ENCODE results near the gene HYAL4. TPM values are rescaled to one million over a fixed set of nuclear protein-coding genes. Genes with fewer than 3 reads are reported as not detected.

The HYAL4 gene
- total and polyA plus RNA-seq, 8 donors, result 0.78 TPM; not detected in 7

- TF ChIP-seq CTCF (IDR thresholded peaks at IDR 0.05), result no peak
- TF ChIP-seq POLR2A (IDR thresholded peaks at IDR 0.05), result no peak
- no peak for TF ChIP-seq POLR2AphosphoS5 (IDR thresholded peaks at IDR 0.05)
- TF ChIP-seq EP300 (IDR thresholded peaks at IDR 0.05), result no peak
- H3K27ac ChIP-seq, result no peak within 1 kb of the TSS
- intact Hi-C loops (cut with DNase I; ENCODE audit: low total_unique reads), result no loop called here
- no peaks in the 10 kb centered on the region for H3K9me3 ChIP-seq
- no peak for DNase-seq
- no peaks in the 10 kb centered on the region for H3K36me3 ChIP-seq
- H3K4me1 ChIP-seq, result peaks cover 0 to 15% (median 2%) of the 10 kb centered on the region in 4 donors
- H3K4me3 ChIP-seq, result no peak within 1 kb of the TSS
- no peaks in the 10 kb centered on the region for H3K27me3 ChIP-seq
These were observed 80.0 kb downstream of the HYAL4 start, which contains the start of gene SPAM1 for GRCh38 chr7:123924941-123925340. Gene SPAM1 (plus strand): TSS chr7:123925241. CDS start chr7:123953571, 28,330 bp downstream.

Other genes starting within 250 kb of the HYAL4 start
- not detected for gene ASB15, start 243.3 kb upstream of the HYAL4 start, total RNA-seq
- gene ASB15, start 243.3 kb upstream of the HYAL4 start, polyA plus RNA-seq, result not detected
- gene LMOD2, start 189.3 kb upstream of the HYAL4 start, total RNA-seq, result not detected
- gene LMOD2, start 189.3 kb upstream of the HYAL4 start, polyA plus RNA-seq, result under 1 TPM; 0.05 to 0.46 (median 0.12) TPM
- gene WASL, start 96.2 kb upstream of the HYAL4 start, total RNA-seq, result 10 to 100 TPM in 4 of 5 donors, 1 to 10 TPM in 1; 9.0 to 56.7 (median 23.7) TPM
- gene WASL, start 96.2 kb upstream of the HYAL4 start, polyA plus RNA-seq, result 10 to 100 TPM; 12.2 to 33.5 (median 19.7) TPM
- gene SPAM1, start 80.1 kb downstream of the HYAL4 start, total RNA-seq, result not detected
- gene SPAM1, start 80.1 kb downstream of the HYAL4 start, polyA plus RNA-seq, result not detected
- gene TMEM229A, start 187.9 kb downstream of the HYAL4 start, total RNA-seq, result 10 to 100 TPM in 1 of 5 donors, 1 to 10 TPM in 1, under 1 TPM in 1, not detected in 2; 0.29 to 15.2 (median 2.8) TPM
- gene TMEM229A, start 187.9 kb downstream of the HYAL4 start, polyA plus RNA-seq, result 1 to 10 TPM in 1 of 3 donors, under 1 TPM in 2; 0.35 to 1.3 (median 0.61) TPM